Adrenal gland (tissue), 12 donors: ENCODE results near the gene GNG8. TPM values are rescaled to one million over a fixed set of nuclear protein-coding genes. Genes with fewer than 3 reads are reported as not detected.
A peak's percentile ranks its signal among the peaks of the same experiment; 100 is the strongest.

Experiments
- DNase-seq, 7 donors: peaks; one replicate each; pipeline ENCODE4 v3.0.0-alpha.2; 2019 to 2020
- H3K27ac ChIP-seq, 5 donors: fragments of 200-600 bp; sonication (generic) in 4 of 5; 1 replicate in 3 of 5; 2 replicates in 2 of 5; pipeline versions ENCODE4 v1.5.1 to v1.8.0; 2016 to 2020; ENCODE audit warnings: mild to moderate bottlenecking in 1 of 5
- H3K27me3 ChIP-seq: fragments of 200-600 bp; 2 replicates; pipeline ENCODE4 v1.8.0; 2021
- H3K36me3 ChIP-seq, 2 donors: fragments of 200-600 bp; replicated peaks in 1 of 2; 1 replicate in 1 of 2; 2 replicates in 1 of 2; pipeline versions ENCODE4 v1.5.1 to v1.8.0; 2018 to 2022
- H3K4me1 ChIP-seq, 2 donors: fragments of 200-600 bp; replicated peaks in 1 of 2; 1 replicate in 1 of 2; 2 replicates in 1 of 2; pipeline versions ENCODE4 v1.5.1 to v1.8.0; 2018 to 2021
- H3K4me3 ChIP-seq, 4 donors: fragments of 200-600 bp; sonication (generic) in 3 of 4; one replicate each; pipeline ENCODE4 v1.5.1; 2016 to 2018
- H3K9me3 ChIP-seq, 3 donors: fragments of 200-600 bp; sonication (generic) in 1 of 3; replicated peaks in 1 of 3; 1 replicate in 2 of 3; 2 replicates in 1 of 3; pipeline versions ENCODE4 v1.5.1 to v1.8.0; 2016 to 2021
- POLR2A ChIP-seq, 2 donors: fragments of 450-650 bp; IDR thresholded peaks; one replicate each; pipeline ENCODE4 v1.6.1; 2017; ENCODE audit warnings: antibody characterized with exemption in 2 of 2, mild to moderate bottlenecking in 2 of 2, moderate library complexity in 1 of 2
- WGBS, 4 donors: extraction: QIAGEN DNeasy Blood & Tissue Kit in 2 of 4; methylation state at CpG; one replicate each; pipeline versions ENCODE4 v1.1.5 to v1.1.7; 2013 to 2017; 5-methylcytosine and 5-hydroxymethylcytosine counted together
- intact Hi-C, 2 donors: fragments of 100-400 bp; cut with DNase I; formaldehyde crosslinking; loops; one replicate each; pipeline versions ENCODE4 v1.14.1 to v1.15.0; 2022 to 2023
- polyA plus RNA-seq, 3 donors: library from polyadenylated mRNA; stranded (reverse); fragments of 200-250 nt in 2 of 3; fragments of 350-450 nt in 1 of 3; fragmentation: Illumina TruSeq in 1 of 3; extraction: RNeasy Lipid Tissue Mini Kit (QIAGEN cat#74804) in 1 of 3; gene quantifications; one replicate each; pipeline ENCODE4 v1.2.3, GENCODE V29; 2013 to 2014
- total RNA-seq, 9 donors: library from RNA; depleted of rRNA in 4 of 9; stranded (reverse); fragments of >200 nt in 4 of 9; fragments of 120-200 nt in 1 of 9; fragmentation: NEBNext Ultra II Directional in 1 of 9; extraction: Animal tissue kit (Norgen Biotek cat#: 25700) in 1 of 9; gene quantifications; one replicate each; pipeline versions ENCODE4 v1.1.0 to v1.2.4, GENCODE V29; 2013 to 2023
- TF ChIP-seq, protein P1 (sequence below), 6 experiments: fragments of 450-650 bp in 4 of 6; fragments of 200-600 bp in 2 of 6; sonication (generic) in 1 of 6; IDR thresholded peaks; 1 replicate in 5 of 6; 2 replicates in 1 of 6; pipeline versions ENCODE4 v1.5.1 to v1.8.0; 2016 to 2021; ENCODE audit warnings: antibody characterized with exemption in 6 of 6, mild to moderate bottlenecking in 2 of 6, moderate library complexity in 1 of 6
- donor health status: healthy with polysubstance abuse.
- donor health status: Bipolar disorder and iron deficiency.
- donor health status: DM: yes; HTN: yes; CAD: no.
- donor health status: DM: no; HTN: no; CAD: no.
- donor health status: DM: no; HTN: no; CAD: no.
- donor health status: DM: yes; HTN: yes; CAD: no.

GNG8 gene
- total and polyA plus RNA-seq, 12 donors = 3.9 TPM; not detected in 11

- 83 to 90% (median 87%) methylated on average over 6 of the region's 6 CpGs for WGBS, 4 donors
- Histone ChIP-seq H3K27ac (no peak overlapping the region), H3K4me1 (peaks cover 0 to 24% of the 10 kb centered on the region in 2 donors)
Observed at GRCh38 chr19:46617601-46618000, 18.4 kb downstream of the GNG8 start.

DNA sequence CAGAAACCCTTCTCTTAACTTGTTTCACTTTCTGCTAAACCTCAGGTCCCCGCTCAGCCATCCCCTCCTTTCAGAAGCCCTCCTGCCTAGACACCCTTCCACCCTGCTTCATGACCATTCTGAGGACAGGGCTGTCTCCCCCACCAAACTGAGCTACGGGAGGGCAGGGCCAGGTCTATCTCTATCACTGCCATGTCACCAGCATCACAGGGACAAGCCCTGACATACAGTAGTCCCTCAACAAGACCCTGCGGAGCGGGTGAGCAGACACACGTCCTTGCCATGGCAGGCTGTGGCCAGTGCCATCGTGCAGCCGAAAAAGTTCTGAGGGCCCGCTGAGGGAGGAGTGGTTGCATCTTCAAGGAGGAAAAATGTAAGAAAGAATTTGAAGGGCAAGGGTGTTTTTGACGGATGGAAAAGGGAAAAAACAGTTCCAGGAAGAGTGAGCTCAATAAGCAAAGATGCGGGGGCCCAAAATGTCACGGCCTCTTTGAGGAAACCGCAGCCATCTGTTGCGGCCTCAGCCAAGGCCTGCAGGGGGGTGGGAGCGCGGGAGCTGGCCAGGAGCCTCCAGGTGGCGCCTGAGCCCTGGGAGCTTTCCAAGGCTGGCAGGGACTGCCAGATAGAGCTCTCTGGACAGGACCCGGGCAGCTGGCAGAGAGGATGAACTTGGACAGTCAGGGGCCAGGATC lies 19.2 kb downstream of the GNG8 start:
- Histone ChIP-seq H3K4me3 (no peak overlapping the region), H3K4me1 (peaks cover 0 to 24% of the 10 kb centered on the region in 2 donors), H3K27ac (peak overlapping the region in 1 of 5 donors; percentile 6), H3K36me3 (no peaks in the 10 kb centered on the region), H3K9me3 (no peaks in the 10 kb centered on the region), H3K27me3 (no peaks in the 10 kb centered on the region)
- TF ChIP-seq, protein P1, sequence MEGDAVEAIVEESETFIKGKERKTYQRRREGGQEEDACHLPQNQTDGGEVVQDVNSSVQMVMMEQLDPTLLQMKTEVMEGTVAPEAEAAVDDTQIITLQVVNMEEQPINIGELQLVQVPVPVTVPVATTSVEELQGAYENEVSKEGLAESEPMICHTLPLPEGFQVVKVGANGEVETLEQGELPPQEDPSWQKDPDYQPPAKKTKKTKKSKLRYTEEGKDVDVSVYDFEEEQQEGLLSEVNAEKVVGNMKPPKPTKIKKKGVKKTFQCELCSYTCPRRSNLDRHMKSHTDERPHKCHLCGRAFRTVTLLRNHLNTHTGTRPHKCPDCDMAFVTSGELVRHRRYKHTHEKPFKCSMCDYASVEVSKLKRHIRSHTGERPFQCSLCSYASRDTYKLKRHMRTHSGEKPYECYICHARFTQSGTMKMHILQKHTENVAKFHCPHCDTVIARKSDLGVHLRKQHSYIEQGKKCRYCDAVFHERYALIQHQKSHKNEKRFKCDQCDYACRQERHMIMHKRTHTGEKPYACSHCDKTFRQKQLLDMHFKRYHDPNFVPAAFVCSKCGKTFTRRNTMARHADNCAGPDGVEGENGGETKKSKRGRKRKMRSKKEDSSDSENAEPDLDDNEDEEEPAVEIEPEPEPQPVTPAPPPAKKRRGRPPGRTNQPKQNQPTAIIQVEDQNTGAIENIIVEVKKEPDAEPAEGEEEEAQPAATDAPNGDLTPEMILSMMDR (IDR thresholded peaks at IDR 0.05) = peak in 4 of 6 experiments; percentile 37 to 48 (median 40)
- no peak for TF ChIP-seq POLR2A (IDR thresholded peaks at IDR 0.05)
- DNase-seq = peak; percentile 63 to 83 (median 72)
- intact Hi-C loops = no loop called here
- WGBS, 4 donors = 15 to 23% (median 17%) methylated on average over 17 of the region's 17 CpGs

More at GRCh38 chr19:46617601-46618000, 18.4 kb downstream of the GNG8 start:
- intact Hi-C loops = no loop called here
- H3K9me3 ChIP-seq = no peaks in the 10 kb centered on the region
- no peak for DNase-seq
- TF ChIP-seq, protein P1 (IDR thresholded peaks at IDR 0.05) = no peak
- TF ChIP-seq POLR2A (IDR thresholded peaks at IDR 0.05) = no peak
- H3K27me3 ChIP-seq = no peaks in the 10 kb centered on the region
- no peaks in the 10 kb centered on the region for H3K36me3 ChIP-seq
- no peak overlapping the region for H3K4me3 ChIP-seq

GRCh38 chr19:46615966-46616365 lies 20.0 kb downstream of the GNG8 start:
- H3K4me1 ChIP-seq = peaks cover 0 to 24% of the 10 kb centered on the region in 2 donors

DNA sequence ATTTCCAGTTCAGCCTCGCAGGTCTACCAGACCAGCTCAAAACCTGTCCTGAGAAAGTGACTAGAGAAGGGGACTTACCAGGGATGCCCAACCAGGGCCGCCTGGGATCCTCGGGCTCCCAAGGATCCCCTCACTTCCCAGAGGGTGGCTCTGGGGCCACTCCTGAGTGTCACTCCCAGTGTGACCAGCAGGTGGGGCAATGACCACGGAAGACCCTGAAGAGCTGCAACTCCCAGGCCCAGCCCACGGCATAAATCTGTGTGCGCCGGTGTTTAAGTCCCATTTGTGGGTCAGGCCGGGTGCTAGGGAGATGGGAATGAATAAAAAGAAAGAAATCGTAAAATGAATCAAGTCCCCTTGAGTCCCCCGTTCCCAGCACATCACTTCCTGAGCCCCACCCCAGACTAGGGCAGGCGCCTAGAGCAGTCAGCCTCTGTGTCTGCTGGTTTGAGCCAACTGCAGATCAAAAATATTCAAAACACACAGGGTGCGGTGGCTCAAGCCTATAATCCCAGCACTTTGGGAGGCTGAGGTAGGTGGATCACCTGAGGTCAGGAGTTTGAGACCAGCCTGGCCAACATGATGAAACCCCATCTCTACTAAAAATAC lies 21.8 kb downstream of the GNG8 start:
- Histone ChIP-seq H3K36me3 (peaks cover 0 to 10% of the 10 kb centered on the region in 2 donors), H3K9me3 (no peaks in the 10 kb centered on the region), H3K27ac (no peak overlapping the region), H3K4me1 (peaks cover 0 to 17% of the 10 kb centered on the region in 2 donors), H3K4me3 (no peak overlapping the region), H3K27me3 (no peaks in the 10 kb centered on the region)
- intact Hi-C loops = loop anchor here (5.0 kb wide), 1 partner anchor 48 kb away; the partner anchor contains the start of gene DACT3 (in 2 of the 2)
- peak; percentile 77 to 93 (median 85) for DNase-seq
- TF ChIP-seq, protein P1 (IDR thresholded peaks at IDR 0.05) = peak; percentile 76 to 91 (median 86)
- no peak for TF ChIP-seq POLR2A (IDR thresholded peaks at IDR 0.05)
- 7 to 10% (median 8%) methylated on average over 12 of the region's 12 CpGs for WGBS, 4 donors

More at GRCh38 chr19:46615966-46616365, 20.0 kb downstream of the GNG8 start:
- no peaks in the 10 kb centered on the region for H3K36me3 ChIP-seq
- no peak overlapping the region for H3K27ac ChIP-seq
- H3K9me3 ChIP-seq = no peaks in the 10 kb centered on the region
- WGBS, 4 donors = 60 to 76% (median 70%) methylated on average over 10 of the region's 10 CpGs
- intact Hi-C loops = no loop called here
- no peak overlapping the region for H3K4me3 ChIP-seq
- no peak for DNase-seq
- TF ChIP-seq POLR2A (IDR thresholded peaks at IDR 0.05) = no peak
- TF ChIP-seq, protein P1 (IDR thresholded peaks at IDR 0.05) = no peak
- H3K27me3 ChIP-seq = no peaks in the 10 kb centered on the region
